Measurements from ENCODE around the gene ZFP90.

Gene ZFP90

DNA sequence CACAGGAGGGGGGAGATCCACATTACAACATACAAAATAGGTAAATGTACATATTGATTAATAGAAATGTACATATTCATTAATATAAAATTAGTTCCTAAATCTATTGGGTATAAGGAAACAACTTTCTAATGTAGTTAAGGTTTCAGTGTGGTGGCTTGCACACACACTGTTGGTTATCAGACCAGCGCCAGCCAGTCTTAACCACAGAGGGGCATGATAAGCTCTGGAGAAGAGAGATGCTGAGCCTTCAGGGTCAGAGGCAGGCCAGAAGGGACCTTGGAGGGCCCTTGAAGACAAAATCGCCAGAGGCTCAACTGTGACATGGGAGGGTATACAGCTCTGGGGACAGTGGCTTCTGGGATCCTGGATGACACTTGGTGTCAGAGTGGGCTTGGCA is 10.9 kb upstream of the ZFP90 start:
- TF ChIP-seq, protein P1, sequence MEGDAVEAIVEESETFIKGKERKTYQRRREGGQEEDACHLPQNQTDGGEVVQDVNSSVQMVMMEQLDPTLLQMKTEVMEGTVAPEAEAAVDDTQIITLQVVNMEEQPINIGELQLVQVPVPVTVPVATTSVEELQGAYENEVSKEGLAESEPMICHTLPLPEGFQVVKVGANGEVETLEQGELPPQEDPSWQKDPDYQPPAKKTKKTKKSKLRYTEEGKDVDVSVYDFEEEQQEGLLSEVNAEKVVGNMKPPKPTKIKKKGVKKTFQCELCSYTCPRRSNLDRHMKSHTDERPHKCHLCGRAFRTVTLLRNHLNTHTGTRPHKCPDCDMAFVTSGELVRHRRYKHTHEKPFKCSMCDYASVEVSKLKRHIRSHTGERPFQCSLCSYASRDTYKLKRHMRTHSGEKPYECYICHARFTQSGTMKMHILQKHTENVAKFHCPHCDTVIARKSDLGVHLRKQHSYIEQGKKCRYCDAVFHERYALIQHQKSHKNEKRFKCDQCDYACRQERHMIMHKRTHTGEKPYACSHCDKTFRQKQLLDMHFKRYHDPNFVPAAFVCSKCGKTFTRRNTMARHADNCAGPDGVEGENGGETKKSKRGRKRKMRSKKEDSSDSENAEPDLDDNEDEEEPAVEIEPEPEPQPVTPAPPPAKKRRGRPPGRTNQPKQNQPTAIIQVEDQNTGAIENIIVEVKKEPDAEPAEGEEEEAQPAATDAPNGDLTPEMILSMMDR (IDR thresholded peaks at IDR 0.05) = no peak
- no peak for DNase-seq (ENCODE audit: low spot score)
- no peak overlapping the region for H3K4me3 ChIP-seq
- H3K27ac ChIP-seq = no peak overlapping the region

DNA sequence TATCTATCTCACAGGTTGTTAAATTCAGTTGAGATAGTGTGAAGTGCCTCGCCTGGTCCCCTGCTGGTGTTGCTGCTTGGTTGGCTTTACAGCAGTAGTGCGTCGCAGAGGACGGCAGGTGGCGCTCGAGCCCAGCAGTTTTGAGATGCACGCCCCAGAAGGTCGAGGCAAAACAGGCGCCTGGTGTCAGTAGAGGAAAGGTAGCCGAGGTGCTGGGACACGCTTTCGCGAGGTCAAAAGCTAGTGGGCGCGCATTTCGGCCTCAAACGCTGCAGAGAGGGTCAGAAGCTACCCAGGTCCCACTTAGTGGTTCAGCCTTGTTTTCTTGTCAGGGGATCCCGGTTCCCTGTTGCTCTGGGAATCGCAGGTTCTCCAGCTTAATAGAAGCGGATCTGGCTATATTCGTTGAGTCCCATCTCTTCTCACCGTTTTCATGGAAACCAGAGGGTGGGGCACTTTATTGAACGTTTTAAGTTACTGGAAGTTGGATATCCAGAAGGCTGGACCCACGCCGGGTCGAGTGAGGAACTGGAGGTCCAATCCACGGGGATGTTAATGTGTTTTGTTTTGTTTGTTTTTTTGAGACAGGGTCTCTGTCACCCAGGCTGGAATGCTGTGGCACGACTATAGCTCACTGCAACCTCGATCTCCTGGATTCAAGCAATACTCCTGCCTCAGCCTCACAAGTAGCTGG is 10.3 kb upstream of the ZFP90 start:
- peak overlapping the region; percentile 44 for H3K4me3 ChIP-seq
- no peak overlapping the region for H3K27ac ChIP-seq
- DNase-seq (ENCODE audit: low spot score) = peak; percentile 88
- TF ChIP-seq, protein P1 (IDR thresholded peaks at IDR 0.05) = peak; percentile 90

DNA sequence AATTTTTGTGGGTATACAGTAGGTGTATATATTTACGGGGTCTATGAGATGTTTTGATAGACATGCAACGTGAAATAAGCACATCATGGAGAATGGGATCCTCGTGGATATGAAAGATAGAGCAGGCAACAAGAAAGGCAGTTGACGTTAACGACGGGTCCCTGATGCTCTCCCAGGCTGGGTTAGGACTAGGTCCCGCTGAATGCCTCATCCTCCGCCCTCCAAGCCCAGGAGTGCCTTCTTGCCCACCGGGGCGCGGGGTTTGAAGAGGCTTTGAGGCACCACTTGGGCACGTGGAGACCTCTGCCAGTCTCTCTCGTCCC is 9.5 kb upstream of the ZFP90 start:
- TF ChIP-seq, protein P1 (IDR thresholded peaks at IDR 0.05) = no peak
- DNase-seq (ENCODE audit: low spot score) = no peak
- Histone ChIP-seq H3K27ac (peak overlapping the region in 1 of 2 donors; percentile 19), H3K4me3 (peak overlapping the region; percentile 88)

DNA sequence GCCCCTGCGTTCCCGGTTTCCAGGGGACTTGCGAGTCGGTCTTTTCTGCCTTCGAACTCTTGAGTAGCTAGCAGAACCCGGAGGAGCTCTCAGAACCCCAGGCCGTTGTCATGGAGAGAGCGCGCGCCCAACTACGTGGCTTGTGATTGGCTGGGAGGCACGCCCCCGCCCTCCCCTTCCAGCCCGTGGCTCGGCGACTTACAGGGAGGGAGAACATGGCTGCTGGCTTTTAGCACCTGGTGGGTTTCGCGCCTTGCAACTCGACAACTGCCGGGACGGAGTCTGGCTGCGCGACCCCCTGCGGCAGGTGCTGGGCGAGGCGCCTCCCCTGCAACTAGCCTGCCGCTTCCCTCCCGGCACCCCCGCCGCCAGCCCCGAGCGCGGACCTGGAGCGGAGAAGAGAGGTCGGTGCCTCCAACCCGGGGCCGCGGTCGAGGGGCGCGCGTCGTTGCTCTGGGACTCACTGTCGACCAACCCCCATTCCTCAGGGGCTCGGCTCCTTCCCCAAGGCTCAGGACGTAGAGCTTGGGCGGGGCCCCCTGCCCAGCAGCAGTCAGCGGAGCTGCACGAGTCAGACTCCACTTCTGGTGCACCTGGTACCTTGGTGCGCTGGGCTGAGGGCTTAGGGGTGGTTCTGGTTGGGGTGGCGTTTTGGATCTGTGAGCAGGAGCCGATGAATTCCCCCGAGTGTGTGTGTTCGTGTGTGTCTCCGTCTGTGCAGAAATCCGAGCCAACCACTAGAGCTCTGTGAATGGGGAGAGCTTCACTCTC is 9.0 kb upstream of the ZFP90 start:
- Histone ChIP-seq H3K27ac (peak overlapping the region in 1 of 2 donors; percentile 19), H3K4me3 (peak overlapping the region; percentile 88)
- peak; percentile 92 for DNase-seq (ENCODE audit: low spot score)
- TF ChIP-seq, protein P1 (IDR thresholded peaks at IDR 0.05) = no peak

DNA sequence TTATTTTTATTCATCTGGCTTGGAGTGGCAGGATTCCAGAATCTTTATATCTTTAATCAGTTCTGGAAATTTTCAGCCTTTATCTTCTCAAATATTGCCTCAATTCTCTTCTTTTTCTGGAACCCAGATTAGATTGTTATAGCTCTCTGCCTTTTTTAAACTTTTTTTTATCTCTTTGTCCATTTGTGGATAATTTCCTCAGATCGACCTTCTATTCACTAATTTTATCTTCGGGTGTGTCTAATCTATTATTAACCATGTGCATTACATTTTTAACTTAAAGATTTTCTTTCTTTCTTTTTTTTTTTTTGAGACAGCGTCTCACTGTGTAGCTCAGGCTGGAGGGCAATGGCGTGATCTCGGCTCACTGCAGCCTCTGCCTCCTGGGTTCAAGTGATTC is 5.2 kb upstream of the ZFP90 start:
- Histone ChIP-seq H3K4me3 (no peak overlapping the region), H3K27ac (no peak overlapping the region)
- TF ChIP-seq, protein P1 (IDR thresholded peaks at IDR 0.05) = no peak
- DNase-seq (ENCODE audit: low spot score) = no peak

DNA sequence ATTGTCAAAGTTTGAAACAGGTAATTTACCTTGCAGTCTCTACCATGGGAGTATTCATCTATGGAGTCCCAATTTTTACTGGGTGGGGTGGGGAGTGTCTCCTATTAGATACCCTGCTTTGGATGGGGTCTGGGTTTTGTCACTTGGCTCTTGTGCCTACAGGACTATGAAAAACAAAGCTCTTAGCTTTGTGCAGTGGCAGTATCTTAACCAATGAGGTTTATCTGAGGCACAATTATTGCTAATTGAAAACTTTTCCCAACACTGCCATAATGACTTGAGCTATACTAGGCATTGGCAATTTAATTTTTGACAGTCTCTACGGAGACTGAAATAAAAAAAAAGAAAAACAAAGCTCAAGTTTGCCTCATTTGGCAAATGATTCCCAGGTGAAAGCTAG is 3.8 kb upstream of the ZFP90 start:
- TF ChIP-seq, protein P1 (IDR thresholded peaks at IDR 0.05) = no peak
- Histone ChIP-seq H3K27ac (no peak overlapping the region), H3K4me3 (no peak overlapping the region)
- no peak for DNase-seq (ENCODE audit: low spot score)

Data from coronary artery (tissue), 2 donors.